DMS 273 (cell line): Measurements from ENCODE around the gene DNAJC11.
"Not testable (repeated sequence)": the region's sequence is repeated elsewhere in the genome, so short reads cannot be mapped to it uniquely, and the experiment has no call there.

ENCODE experiments used
- DNase-seq: peaks from one replicate; lab custom pipeline; 2025; ENCODE audit not compliant: unreplicated experiment; lab: John Stamatoyannopoulos, UW

The DNAJC11 gene

GRCh38 chr1:6601923-6602668 lies 99.5 kb downstream of the DNAJC11 start:
- peak; percentile 89 for DNase-seq

DNA sequence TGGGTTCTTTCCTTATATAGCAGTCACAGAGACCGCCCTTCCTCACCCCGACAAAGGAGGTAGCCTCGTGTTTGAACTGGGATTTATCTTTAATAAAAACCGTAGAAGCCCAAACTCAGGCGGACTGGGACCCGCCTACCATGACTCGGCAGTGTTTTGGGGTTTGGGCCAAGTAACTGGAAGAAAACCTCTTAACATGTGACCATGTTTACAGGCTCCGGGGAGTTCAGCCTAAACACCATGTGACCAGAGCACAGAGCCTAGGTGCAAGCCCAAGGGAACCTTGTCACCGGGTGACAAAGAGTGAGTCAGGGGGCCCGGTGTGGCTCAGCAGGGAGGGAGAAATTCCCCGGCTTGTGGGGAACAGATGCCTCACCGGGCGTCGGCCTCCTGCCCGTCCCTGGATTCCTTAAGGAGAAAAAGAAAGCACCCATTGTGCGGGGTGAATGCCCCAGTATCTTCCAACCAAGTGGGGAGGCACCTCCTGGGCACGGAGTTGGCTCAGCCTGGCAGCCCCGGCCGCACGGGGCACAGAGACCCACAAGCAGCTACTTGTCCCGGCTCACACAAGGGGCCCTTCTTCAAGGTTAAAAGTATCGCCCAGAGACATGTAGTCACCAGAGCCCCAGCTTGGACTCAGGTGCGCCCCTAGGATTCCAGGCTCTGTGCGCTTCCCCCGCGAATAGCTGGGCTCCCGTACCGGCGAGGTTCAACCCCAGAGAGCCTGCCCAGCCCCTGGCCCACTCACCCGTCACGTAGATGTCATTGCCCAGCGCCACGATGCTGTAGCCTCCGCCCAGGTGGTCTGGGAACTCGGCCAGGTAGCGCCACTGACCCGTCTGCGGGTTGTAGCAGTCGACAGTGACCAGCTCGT lies 100.3 kb downstream of the DNAJC11 start:
- DNase-seq, result peak; percentile 81

- no peak for DNase-seq
These were observed 101.1 kb downstream of the DNAJC11 start for GRCh38 chr1:6600410-6601048.

GRCh38 chr1:6599991-6600390 lies 101.6 kb downstream of the DNAJC11 start:
- not testable (repeated sequence) for DNase-seq

- DNase-seq, result no peak
These were observed 102.3 kb downstream of the DNAJC11 start for GRCh38 chr1:6599141-6599975.

DNA sequence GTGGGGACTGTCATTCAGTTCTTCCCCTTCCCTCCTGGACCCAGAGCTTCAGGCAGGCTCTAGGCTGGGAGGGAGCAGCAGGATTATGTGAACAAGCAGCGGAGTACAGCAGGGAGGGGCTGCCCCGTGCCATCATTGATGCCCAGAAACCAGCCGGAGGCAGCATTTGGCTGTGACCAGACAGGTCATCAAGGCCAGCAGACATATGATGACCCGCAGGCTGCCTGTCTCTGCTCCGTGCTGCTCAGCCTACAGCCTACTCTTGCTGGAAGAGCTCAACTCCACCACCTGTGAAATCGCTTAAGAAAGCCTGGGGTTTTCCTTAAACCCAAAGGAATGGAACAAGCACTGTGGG lies 103.9 kb downstream of the DNAJC11 start:
- no peak for DNase-seq

DNA sequence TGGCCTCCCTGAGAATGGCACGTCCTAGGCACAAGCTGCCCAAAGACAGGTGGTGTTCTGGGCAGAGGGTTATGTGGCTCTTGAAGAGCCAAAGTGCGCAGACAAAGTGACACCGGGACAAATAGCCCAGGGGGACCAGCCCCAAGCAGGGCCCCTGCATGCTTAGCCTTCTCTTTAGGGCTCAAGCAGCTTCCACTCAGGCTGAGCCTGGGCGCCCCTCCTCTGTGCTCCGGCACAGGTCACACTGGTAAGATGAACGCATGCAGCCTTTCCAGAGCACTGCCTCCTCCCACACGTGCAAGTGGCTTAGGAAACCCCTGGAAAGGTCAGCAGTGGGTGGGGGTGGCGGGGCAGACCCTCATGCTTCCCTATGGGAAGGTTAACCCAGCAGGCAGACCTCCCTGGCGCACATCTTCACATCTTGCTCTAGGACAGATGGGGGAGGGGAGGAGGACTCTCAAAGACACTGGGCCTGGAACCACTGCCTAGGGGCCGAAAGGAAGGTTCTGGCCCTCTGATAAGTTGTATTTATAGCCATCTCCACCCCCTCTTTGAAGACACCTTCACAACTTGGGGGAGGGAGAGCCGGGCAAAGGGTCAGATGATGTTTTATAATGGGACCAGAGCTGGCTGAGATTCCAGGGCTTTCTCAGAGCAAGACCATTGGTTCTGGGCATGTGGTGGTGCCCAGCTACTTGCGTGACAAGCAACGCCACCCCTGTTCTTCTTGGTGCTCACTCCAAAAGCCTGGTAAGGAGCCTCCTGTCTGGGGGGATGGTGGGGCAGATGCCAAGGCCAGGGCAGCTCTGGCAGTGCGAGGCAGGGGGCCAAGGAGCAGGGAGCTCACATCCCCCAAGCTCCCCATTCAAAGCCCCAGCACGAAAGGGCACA lies 104.5 kb downstream of the DNAJC11 start:
- DNase-seq, result no peak

DNA sequence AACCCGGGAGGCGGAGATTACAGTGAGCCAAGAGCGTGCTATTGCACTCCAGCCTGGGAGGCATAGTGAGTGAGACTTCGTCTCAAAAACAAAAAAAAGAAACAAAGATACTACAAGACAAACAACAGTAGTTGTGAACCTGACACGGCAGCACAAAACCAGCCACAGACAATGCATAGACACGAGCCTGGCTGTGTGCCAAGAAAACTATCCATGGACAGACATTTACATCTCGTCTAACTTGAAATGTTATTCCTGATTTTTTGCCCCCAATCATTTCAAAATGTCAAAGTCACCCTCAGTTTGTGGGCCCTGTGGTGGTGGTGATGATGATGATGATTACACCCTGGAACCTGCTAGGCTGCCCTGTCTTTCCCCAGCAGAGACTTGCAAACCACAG lies 105.3 kb downstream of the DNAJC11 start:
- no peak for DNase-seq

GRCh38 chr1:6594977-6595740 lies 106.5 kb downstream of the DNAJC11 start:
- no peak for DNase-seq

DNA sequence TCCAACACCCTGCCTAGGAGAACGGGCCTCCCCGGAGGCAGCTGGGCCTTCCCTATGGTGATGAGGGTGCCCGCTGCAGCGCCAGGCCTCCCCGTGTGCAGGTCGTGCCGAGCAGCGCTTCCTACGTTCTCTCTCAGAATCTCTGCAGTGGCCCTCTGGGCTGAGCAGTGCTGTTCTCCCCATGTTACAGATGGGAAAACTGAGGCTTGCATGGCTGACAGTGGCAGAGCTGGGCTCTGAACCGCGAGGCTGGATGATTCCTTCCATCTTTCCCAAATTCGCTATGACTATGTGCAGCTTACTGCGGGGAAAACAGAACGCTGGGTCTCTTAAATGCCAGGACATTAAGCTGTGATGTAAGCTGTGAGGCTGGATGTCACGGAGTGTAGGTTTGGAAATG lies 107.8 kb downstream of the DNAJC11 start:
- DNase-seq, result no peak

- DNase-seq, result no peak
These were observed 108.6 kb downstream of the DNAJC11 start for GRCh38 chr1:6592865-6593593.

- DNase-seq, result peak; percentile 38
These were observed 109.2 kb downstream of the DNAJC11 start for GRCh38 chr1:6592441-6592840.

DNA sequence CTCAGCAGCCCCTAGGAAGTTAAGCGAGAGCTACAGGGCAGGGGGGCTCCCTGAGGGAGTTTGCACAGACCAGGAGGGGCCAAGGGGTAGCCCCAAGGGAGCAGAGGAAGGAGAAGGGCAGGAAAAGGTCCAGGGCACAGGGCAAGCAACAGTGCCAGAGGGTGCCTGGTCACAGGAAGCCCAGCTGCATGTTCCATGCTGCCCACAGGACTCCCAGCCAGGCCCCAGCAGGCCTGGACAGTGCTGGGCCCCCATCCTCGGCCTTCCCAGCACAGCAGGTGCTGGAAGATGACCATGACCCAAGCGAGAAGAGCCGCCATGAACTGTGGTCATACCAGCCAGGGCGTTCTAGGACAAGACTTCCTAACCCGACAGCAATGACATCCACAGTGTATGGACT lies 110.0 kb downstream of the DNAJC11 start:
- no peak for DNase-seq

- no peak for DNase-seq
These were observed 110.4 kb downstream of the DNAJC11 start for GRCh38 chr1:6591222-6591621.

- DNase-seq, result no peak
These were observed 111.6 kb downstream of the DNAJC11 start for GRCh38 chr1:6590046-6590445.

GRCh38 chr1:6588893-6589520 lies 112.6 kb downstream of the DNAJC11 start:
- DNase-seq, result no peak

DNA sequence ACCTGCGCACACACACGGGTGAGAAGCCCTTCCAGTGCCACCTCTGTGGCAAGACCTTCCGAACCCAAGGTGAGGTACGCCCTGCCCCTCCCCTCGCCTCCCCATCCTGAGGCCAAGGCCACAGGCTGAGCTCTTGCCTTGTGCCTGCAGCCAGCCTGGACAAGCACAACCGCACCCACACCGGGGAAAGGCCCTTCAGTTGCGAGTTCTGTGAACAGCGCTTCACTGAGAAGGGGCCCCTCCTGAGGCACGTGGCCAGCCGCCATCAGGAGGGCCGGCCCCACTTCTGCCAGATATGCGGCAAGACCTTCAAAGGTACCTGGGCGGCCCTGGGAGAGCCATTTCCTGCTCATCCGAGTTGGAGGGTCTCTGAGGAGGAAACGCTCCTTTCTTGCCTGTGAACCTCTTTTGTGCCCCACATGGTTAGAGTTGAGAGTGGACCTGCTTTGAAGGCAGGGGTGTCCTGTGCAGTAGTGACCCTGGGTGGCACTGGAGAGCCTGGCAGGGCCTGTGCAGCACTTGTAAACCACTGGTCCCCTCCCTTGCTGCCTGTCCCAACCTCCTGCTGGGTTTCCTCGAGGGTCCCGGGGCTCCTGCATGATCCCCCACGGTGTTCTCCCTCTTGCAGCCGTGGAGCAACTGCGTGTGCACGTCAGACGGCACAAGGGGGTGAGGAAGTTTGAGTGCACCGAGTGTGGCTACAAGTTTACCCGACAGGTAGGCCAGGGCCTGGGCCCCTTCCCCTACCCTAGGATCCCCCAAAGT lies 113.3 kb downstream of the DNAJC11 start:
- no peak for DNase-seq
